Activated CD4-positive, alpha-beta T cell treated with anti-CD3 and anti-CD28 coated beads for 1 hour (primary cell): ENCODE data around the gene NAA25.

Experiments
- DNase-seq: peaks from one replicate; pipeline ENCODE4 v3.0.0-alpha.2; 2020

The NAA25 gene

GRCh38 chr12:112108202-112109079 lies at the start of gene NAA25:
Gene NAA25 (minus strand): TSS chr12:112108783. CDS start chr12:112108773, 10 bp downstream.
- peak; percentile 80 for DNase-seq

GRCh38 chr12:112153893-112154219 lies 45.3 kb upstream of the NAA25 start:
- DNase-seq: no peak

- no peak for DNase-seq
These were observed 44.8 kb upstream of the NAA25 start for GRCh38 chr12:112153181-112153892.

GRCh38 chr12:112151766-112152541 lies 43.4 kb upstream of the NAA25 start:
- DNase-seq: no peak

GRCh38 chr12:112149596-112149995 lies 41.0 kb upstream of the NAA25 start:
- no peak for DNase-seq

GRCh38 chr12:112148031-112148513 lies 39.5 kb upstream of the NAA25 start:
- DNase-seq: no peak

GRCh38 chr12:112146123-112146522 lies 37.5 kb upstream of the NAA25 start:
- DNase-seq: no peak

GRCh38 chr12:112140728-112141127 lies 32.1 kb upstream of the NAA25 start:
- no peak for DNase-seq

GRCh38 chr12:112134731-112135130 lies 26.1 kb upstream of the NAA25 start:
- DNase-seq: no peak

GRCh38 chr12:112133418-112133817 lies 24.8 kb upstream of the NAA25 start:
- no peak for DNase-seq

- no peak for DNase-seq
These were observed 23.1 kb upstream of the NAA25 start for GRCh38 chr12:112131686-112132085.

- no peak for DNase-seq
These were observed 21.9 kb upstream of the NAA25 start for GRCh38 chr12:112130441-112130998.

- no peak for DNase-seq
These were observed 18.3 kb upstream of the NAA25 start for GRCh38 chr12:112126911-112127310.

- DNase-seq: no peak
These were observed 17.4 kb upstream of the NAA25 start for GRCh38 chr12:112126000-112126438.

GRCh38 chr12:112125250-112125999 lies 16.8 kb upstream of the NAA25 start, which contains the start of gene TRAFD1:
Gene TRAFD1 (plus strand): TSS chr12:112125560. CDS start chr12:112130523, 4,963 bp downstream.
- DNase-seq: peak; percentile 97

GRCh38 chr12:112124918-112125249 lies 16.3 kb upstream of the NAA25 start:
- no peak for DNase-seq

- no peak for DNase-seq
These were observed 14.5 kb upstream of the NAA25 start for GRCh38 chr12:112122823-112123690.

- DNase-seq: no peak
These were observed 13.4 kb upstream of the NAA25 start for GRCh38 chr12:112121780-112122565.

- DNase-seq: no peak
These were observed 9.1 kb upstream of the NAA25 start for GRCh38 chr12:112117685-112118084.
